Panc1 (cell line): Measurements from ENCODE around the gene NUP93. TPM values are rescaled to one million over a fixed set of nuclear protein-coding genes. Genes with fewer than 3 reads are reported as not detected.

Source experiments
- ATAC-seq: fragments of 200-7000 bp; cut with Tn5 transposase; 2 replicates; pipeline ENCODE4 v1.9.1; 2020; ENCODE audit warnings: mild to moderate bottlenecking, moderate library complexity
- BruUV-seq: library from RNA; stranded (reverse); fragments of 400-500 nt; replicated peaks from 2 replicates; lab custom pipeline; 2021; lab: Mats Ljungman, UMichigan
- CTCF ChIA-PET: fragments of 300-600 bp; sonication (Branson Sonifier 250); formaldehyde crosslinking; loops from one replicate; lab custom pipeline; 2022; ENCODE audit warnings: antibody characterized with exemption; lab: Charles Lee
- POLR2A ChIA-PET: fragments of 300-600 bp; sonication (Branson Sonifier 250); formaldehyde crosslinking; loops from one replicate; lab custom pipeline; 2022; ENCODE audit warnings: antibody characterized with exemption; lab: Charles Lee
- DNase-seq: peaks from one replicate; pipeline ENCODE4 v3.0.0-alpha.2; 2010; ENCODE audit warnings: low read depth, low spot score
- H3K27ac ChIP-seq: 2 replicates; pipeline ENCODE4 v1.5.1; 2011; ENCODE audit warnings: mild to moderate bottlenecking, low read length, inconsistent platforms
- H3K27me3 ChIP-seq: fragments of 200-500 bp; sonication (Bioruptor generic); 2 replicates; pipeline ENCODE4 v1.6.0; 2014; ENCODE audit warnings: low read length, inconsistent platforms; ENCODE audit not compliant: control insufficient read depth, insufficient read depth
- H3K36me3 ChIP-seq: fragments of 200-500 bp; sonication (Bioruptor generic); 2 replicates; pipeline ENCODE4 v1.5.1; 2014; ENCODE audit warnings: inconsistent platforms, mild to moderate bottlenecking, low read length, moderate library complexity; ENCODE audit not compliant: control insufficient read depth, insufficient read depth
- H3K4me1 ChIP-seq: 2 replicates; pipeline ENCODE4 v1.5.1; 2011; ENCODE audit warnings: inconsistent platforms, mild to moderate bottlenecking, low read length, moderate library complexity; ENCODE audit not compliant: control insufficient read depth, insufficient read depth
- H3K4me3 ChIP-seq, 2 experiments: 2 replicates each; pipeline ENCODE4 v1.5.1; 2011 to 2012; ENCODE audit warnings: low read depth in 2 of 2, low read length in 2 of 2, mild to moderate bottlenecking in 2 of 2, inconsistent platforms in 1 of 2, moderate library complexity in 1 of 2
- H3K9me3 ChIP-seq: fragments of 200-500 bp; sonication (Bioruptor generic); 2 replicates; pipeline ENCODE4 v1.5.1; 2014; ENCODE audit warnings: low read depth, mild to moderate bottlenecking, inconsistent platforms, low read length, moderate library complexity; ENCODE audit not compliant: control insufficient read depth, insufficient read depth
- POLR2AphosphoS5 ChIP-seq: IDR thresholded peaks from 2 replicates; pipeline ENCODE4 v1.6.1; 2012; ENCODE audit warnings: mild to moderate bottlenecking, low read depth, low read length, moderate library complexity
- SIN3A ChIP-seq: IDR thresholded peaks from 2 replicates; pipeline ENCODE4 v1.6.1; 2012; ENCODE audit warnings: low read depth, mild to moderate bottlenecking, low read length, moderate library complexity, borderline replicate concordance; ENCODE audit not compliant: insufficient read depth
- TCF7L2 ChIP-seq: IDR thresholded peaks from 2 replicates; pipeline ENCODE4 v1.6.1; 2011; ENCODE audit warnings: mild to moderate bottlenecking, low read depth, low read length, inconsistent platforms
- in situ Hi-C: cut with HindIII; loops from 2 replicates; pipeline ENCODE4 v1.10.0; 2016; ENCODE audit warnings: low sequenced_read_pairs, low pct_unique_long_range_greater_than_20kb
- intact Hi-C: fragments of 100-400 bp; cut with micrococcal nuclease; formaldehyde crosslinking; loops from one replicate; pipeline ENCODE4 v1.10.0; 2022; ENCODE audit not compliant: unreplicated experiment
- total RNA-seq: library from RNA; stranded (reverse); gene quantifications from one replicate; pipeline ENCODE4 v1.2.1, GENCODE V29; 2021; ENCODE audit not compliant: unreplicated experiment
- TF ChIP-seq, protein P1 (sequence below), 2 experiments: IDR thresholded peaks; 2 replicates each; pipeline ENCODE4 v1.6.1; 2011 to 2012; ENCODE audit warnings: low read depth in 2 of 2, control low read depth in 1 of 2, low read length in 1 of 2, mild to moderate bottlenecking in 1 of 2, moderate library complexity in 1 of 2; ENCODE audit not compliant: insufficient read depth in 1 of 2
- TF ChIP-seq, protein P2 (sequence below): fragments of 450-650 bp; IDR thresholded peaks from 2 replicates; pipeline ENCODE4 v1.5.1; 2017; ENCODE audit warnings: mild to moderate bottlenecking

NUP93 gene
- total RNA-seq, 1 experiment from 2014 or later, result 88.5 TPM

DNA sequence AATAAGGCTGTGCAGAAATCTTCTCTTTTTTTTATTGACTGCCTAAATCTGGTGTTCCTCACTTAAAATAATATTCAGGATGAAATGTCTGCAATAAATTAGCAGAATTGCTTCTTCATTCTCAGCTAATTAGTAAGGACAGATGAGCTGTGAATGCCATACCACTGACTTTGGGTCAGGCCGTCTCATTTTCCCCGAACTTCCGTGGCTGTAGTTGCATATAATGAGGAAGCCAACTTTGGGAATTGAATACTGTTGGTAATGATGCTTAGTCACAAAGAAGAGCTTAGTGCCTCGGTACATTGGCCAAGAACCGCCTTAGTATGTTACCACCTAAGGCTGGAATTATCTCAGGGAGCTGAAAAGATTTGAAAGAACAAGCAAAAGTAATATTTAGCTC, 47.6 kb downstream of the NUP93 start:
- in situ Hi-C loops, result no loop called here
- CTCF ChIA-PET, result no interaction called here

DNA sequence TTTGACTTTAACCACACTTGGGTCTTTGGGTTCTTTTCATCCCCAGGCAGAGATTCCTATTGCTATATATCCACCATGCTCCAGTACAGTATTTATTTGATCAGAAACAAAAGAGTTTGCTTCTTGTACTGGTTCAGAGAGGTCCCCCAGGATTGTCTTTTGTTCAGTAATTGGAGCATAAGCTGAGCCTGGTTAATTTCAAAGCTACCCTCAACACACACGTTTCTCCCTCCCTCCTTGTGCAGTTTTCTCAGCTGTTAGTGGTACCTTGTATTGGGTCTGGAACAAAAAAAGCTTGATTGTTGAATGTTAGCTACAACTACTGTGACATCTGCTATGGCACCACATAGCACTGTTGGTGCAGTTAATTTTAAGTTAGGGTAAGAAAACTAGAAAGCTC, 50.0 kb downstream of the NUP93 start:
- ChIA-PET POLR2A (no interaction called here), CTCF (no interaction called here)
- in situ Hi-C loops, result no loop called here
- intact Hi-C loops, result no loop called here
- H3K27me3 ChIP-seq, result no peaks in the 10 kb centered on the region
- no peaks in the 10 kb centered on the region for H3K9me3 ChIP-seq
- H3K27ac ChIP-seq, result no peak overlapping the region
- BruUV-seq, result no TSS peak
- no peaks in the 10 kb centered on the region; the same call in 1 of the 2 replicates for H3K4me1 ChIP-seq
- TF ChIP-seq SIN3A (no peak), TCF7L2 (no peak), POLR2AphosphoS5 (no peak)
- TF ChIP-seq, protein P1, sequence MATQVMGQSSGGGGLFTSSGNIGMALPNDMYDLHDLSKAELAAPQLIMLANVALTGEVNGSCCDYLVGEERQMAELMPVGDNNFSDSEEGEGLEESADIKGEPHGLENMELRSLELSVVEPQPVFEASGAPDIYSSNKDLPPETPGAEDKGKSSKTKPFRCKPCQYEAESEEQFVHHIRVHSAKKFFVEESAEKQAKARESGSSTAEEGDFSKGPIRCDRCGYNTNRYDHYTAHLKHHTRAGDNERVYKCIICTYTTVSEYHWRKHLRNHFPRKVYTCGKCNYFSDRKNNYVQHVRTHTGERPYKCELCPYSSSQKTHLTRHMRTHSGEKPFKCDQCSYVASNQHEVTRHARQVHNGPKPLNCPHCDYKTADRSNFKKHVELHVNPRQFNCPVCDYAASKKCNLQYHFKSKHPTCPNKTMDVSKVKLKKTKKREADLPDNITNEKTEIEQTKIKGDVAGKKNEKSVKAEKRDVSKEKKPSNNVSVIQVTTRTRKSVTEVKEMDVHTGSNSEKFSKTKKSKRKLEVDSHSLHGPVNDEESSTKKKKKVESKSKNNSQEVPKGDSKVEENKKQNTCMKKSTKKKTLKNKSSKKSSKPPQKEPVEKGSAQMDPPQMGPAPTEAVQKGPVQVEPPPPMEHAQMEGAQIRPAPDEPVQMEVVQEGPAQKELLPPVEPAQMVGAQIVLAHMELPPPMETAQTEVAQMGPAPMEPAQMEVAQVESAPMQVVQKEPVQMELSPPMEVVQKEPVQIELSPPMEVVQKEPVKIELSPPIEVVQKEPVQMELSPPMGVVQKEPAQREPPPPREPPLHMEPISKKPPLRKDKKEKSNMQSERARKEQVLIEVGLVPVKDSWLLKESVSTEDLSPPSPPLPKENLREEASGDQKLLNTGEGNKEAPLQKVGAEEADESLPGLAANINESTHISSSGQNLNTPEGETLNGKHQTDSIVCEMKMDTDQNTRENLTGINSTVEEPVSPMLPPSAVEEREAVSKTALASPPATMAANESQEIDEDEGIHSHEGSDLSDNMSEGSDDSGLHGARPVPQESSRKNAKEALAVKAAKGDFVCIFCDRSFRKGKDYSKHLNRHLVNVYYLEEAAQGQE (IDR thresholded peaks at IDR 0.05; ENCODE audit: insufficient read depth in 1 of 2, low read depth in 2 of 2, low read length in 1 of 2), result no peak
- TF ChIP-seq, protein P2, sequence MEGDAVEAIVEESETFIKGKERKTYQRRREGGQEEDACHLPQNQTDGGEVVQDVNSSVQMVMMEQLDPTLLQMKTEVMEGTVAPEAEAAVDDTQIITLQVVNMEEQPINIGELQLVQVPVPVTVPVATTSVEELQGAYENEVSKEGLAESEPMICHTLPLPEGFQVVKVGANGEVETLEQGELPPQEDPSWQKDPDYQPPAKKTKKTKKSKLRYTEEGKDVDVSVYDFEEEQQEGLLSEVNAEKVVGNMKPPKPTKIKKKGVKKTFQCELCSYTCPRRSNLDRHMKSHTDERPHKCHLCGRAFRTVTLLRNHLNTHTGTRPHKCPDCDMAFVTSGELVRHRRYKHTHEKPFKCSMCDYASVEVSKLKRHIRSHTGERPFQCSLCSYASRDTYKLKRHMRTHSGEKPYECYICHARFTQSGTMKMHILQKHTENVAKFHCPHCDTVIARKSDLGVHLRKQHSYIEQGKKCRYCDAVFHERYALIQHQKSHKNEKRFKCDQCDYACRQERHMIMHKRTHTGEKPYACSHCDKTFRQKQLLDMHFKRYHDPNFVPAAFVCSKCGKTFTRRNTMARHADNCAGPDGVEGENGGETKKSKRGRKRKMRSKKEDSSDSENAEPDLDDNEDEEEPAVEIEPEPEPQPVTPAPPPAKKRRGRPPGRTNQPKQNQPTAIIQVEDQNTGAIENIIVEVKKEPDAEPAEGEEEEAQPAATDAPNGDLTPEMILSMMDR, result no peak
- no peak overlapping the region for H3K4me3 ChIP-seq
- DNase-seq, result no peak
- H3K36me3 ChIP-seq, result no peaks in the 10 kb centered on the region
- no peak for ATAC-seq

More for the DNA sequence above, 47.6 kb downstream of the NUP93 start:
- Histone ChIP-seq H3K27me3 (no peaks in the 10 kb centered on the region), H3K9me3 (no peaks in the 10 kb centered on the region), H3K36me3 (no peaks in the 10 kb centered on the region), H3K4me1 (no peaks in the 10 kb centered on the region), H3K4me3 (no peak overlapping the region), H3K27ac (no peak overlapping the region)
- DNase-seq (no peak), ATAC-seq (no peak)
- POLR2A ChIA-PET, result no interaction called here
- intact Hi-C loops, result no loop called here
- TF ChIP-seq SIN3A (no peak), TCF7L2 (no peak), POLR2AphosphoS5 (no peak)
- TF ChIP-seq, protein P1 (IDR thresholded peaks at IDR 0.05; ENCODE audit: insufficient read depth in 1 of 2, low read depth in 2 of 2, low read length in 1 of 2), result no peak
- TF ChIP-seq, protein P2, result no peak
- BruUV-seq, result no TSS peak
